Measurements from ENCODE around the gene SYT8.
"Not testable (repeated sequence)": the region's sequence is repeated elsewhere in the genome, so short reads cannot be mapped to it uniquely, and the experiment has no call there.

SYT8 gene

DNA sequence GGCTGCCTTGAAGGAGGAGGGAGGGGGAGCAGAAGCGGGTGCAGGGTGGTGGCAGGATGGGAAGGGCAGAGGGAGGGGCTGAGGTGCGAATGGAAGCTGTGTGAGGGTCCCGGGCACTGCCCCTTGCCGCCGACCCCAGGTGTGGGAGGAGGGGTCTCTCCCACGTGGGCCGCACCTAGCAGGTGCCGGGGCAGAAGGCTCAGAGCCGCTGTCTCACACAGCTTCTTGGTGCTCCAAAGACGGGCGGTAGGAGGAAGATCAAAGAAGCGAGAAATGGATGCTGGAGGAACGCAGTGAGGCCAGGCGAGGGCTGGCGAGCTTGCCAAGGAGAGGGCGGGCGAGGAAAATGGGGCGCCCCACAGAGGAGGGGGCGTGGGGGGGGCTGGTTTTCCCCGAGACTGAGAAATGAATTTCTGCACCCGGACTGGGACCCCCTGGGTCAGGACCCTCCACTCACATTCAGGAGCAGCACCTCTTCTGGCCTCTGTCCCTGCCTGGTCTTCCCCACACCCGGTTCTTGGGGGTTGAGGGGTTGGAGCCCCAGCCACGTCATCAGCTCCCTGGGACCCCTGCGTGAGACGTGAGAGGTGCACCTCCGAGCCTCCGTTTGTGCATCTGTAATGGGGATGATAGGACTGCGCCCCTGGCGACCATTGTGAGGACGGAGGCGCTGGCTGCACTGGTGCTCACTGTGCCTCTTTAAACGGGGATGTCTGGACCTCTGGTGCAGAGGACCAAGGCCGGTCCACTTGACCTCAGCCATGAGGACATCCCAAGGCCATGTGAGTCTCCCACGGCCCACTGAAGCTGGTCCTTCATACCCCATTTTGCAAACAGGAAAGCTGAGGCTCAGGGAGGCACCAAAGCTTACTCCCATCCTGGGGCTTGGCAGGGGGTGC, 34.9 kb downstream of the SYT8 start:
- no peak for DNase-seq (ENCODE audit: low read depth, low spot score)
- WGBS (ENCODE audit: insufficient coverage, insufficient read length) = no CpG with 5 or more reads among the region's 34 CpGs
- H3K27me3 ChIP-seq (ENCODE audit: control insufficient read depth, insufficient read depth, low read length) = no peaks in the 10 kb centered on the region
- H3K27ac ChIP-seq (ENCODE audit: low read length) = no peak overlapping the region
- no peaks in the 10 kb centered on the region for H3K36me3 ChIP-seq (ENCODE audit: control insufficient read depth, insufficient read depth, low read length)
- no peaks in the 10 kb centered on the region for H3K4me1 ChIP-seq (ENCODE audit: control insufficient read depth, insufficient read depth, low read length)
- no peak overlapping the region for H3K4me3 ChIP-seq (ENCODE audit: low read length)
- no peaks in the 10 kb centered on the region for H3K9me3 ChIP-seq (ENCODE audit: control insufficient read depth, insufficient read depth, low read length)

DNA sequence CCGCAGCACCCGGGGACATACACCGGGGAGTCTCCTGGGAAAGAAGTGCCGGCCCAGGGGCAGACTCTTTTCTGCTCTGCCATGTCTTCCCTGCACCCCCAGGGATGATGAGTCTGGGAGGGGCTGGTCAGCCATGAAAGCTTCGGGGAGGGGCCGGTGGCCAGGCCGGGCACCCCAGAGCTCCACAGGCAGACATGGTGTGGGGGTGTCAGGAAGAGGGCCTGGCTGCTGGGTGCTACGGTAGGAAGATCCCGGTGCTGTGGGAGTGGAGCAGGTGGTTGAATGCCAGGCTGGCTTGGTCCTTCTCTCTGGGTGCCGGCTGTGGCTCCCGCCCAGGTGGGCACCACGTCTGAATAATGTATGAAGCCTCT, 35.5 kb downstream of the SYT8 start:
- Histone ChIP-seq H3K4me3 (ENCODE audit: low read length) (no peak overlapping the region), H3K9me3 (ENCODE audit: control insufficient read depth, insufficient read depth, low read length) (no peaks in the 10 kb centered on the region), H3K27ac (ENCODE audit: low read length) (no peak overlapping the region), H3K27me3 (ENCODE audit: control insufficient read depth, insufficient read depth, low read length) (no peaks in the 10 kb centered on the region), H3K36me3 (ENCODE audit: control insufficient read depth, insufficient read depth, low read length) (no peaks in the 10 kb centered on the region; the same call in 1 of the 2 replicates), H3K4me1 (ENCODE audit: control insufficient read depth, insufficient read depth, low read length) (no peaks in the 10 kb centered on the region)
- WGBS (ENCODE audit: insufficient coverage, insufficient read length) = no CpG with 5 or more reads among the region's 12 CpGs
- no peak for DNase-seq (ENCODE audit: low read depth, low spot score)

DNA sequence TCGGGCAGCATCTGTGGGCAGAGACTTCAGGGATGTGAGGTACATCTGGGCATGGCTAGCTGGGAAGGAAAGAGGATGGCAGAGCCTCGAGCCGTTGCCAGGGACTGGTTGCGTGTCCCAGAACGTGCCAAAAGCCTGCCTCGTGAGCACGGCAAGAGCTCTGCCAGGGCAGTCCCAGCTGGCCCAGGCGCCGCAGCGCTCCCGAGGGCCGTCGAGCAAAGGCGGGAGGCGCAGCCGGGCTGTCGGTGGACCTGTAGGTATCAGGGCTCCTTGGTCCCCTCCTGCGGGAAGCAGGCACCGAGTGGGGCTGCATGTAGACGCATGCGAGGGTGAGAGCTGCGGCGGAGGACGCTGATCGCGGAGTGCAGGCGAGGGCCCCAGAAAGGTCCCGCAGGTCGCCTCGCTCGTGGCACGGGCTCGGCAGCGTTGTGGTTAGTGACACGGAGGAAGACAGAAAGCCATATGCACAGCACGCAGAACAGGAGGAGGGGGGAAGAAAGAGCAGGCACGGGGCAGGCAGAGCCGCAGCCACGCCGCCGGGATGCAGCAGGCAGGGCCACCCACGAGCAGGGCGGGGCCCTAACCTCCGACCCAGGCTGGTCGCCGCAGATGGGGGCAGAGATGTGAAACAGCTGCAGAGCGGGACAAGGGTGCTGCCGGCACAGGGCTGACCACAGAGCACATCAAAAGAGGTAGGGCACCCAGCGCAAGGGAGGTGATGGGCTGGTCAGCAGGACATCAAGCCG, 36.1 kb downstream of the SYT8 start:
- Histone ChIP-seq H3K27me3 (ENCODE audit: control insufficient read depth, insufficient read depth, low read length) (no peaks in the 10 kb centered on the region), H3K4me1 (ENCODE audit: control insufficient read depth, insufficient read depth, low read length) (no peaks in the 10 kb centered on the region), H3K4me3 (ENCODE audit: low read length) (no peak overlapping the region), H3K27ac (ENCODE audit: low read length) (no peak overlapping the region), H3K9me3 (ENCODE audit: control insufficient read depth, insufficient read depth, low read length) (no peaks in the 10 kb centered on the region), H3K36me3 (ENCODE audit: control insufficient read depth, insufficient read depth, low read length) (no peaks in the 10 kb centered on the region; the same call in 1 of the 2 replicates)
- WGBS (ENCODE audit: insufficient coverage, insufficient read length) = no CpG with 5 or more reads among the region's 50 CpGs
- DNase-seq (ENCODE audit: low read depth, low spot score) = no peak

DNA sequence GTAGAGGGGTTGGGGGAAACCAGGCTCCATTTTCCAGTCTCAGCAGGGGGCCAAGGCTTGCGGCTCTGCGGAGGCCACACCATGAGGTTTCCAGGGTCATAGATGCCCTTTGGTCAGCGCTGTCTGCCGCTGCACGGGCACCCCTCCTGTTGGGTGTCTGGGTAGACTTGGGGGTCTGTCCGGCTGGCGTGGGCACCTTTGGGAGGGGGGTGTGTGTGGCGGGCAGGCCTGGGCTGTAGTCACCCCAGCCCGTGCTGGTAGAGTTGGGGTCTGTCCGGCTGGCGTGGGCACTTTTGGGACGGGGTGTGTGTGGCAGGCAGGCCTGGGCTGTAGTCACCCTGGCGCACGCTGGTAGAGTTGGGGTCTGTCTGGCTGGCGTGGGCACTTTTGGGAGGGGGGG, 36.7 kb downstream of the SYT8 start:
- no peaks in the 10 kb centered on the region for H3K4me1 ChIP-seq (ENCODE audit: control insufficient read depth, insufficient read depth, low read length)
- no CpG with 5 or more reads among the region's 15 CpGs for WGBS (ENCODE audit: insufficient coverage, insufficient read length)
- H3K4me3 ChIP-seq (ENCODE audit: low read length) = no peak overlapping the region
- DNase-seq (ENCODE audit: low read depth, low spot score) = no peak
- H3K27me3 ChIP-seq (ENCODE audit: control insufficient read depth, insufficient read depth, low read length) = no peaks in the 10 kb centered on the region
- no peak overlapping the region for H3K27ac ChIP-seq (ENCODE audit: low read length)
- no peaks in the 10 kb centered on the region; the same call in 1 of the 2 replicates for H3K36me3 ChIP-seq (ENCODE audit: control insufficient read depth, insufficient read depth, low read length)
- H3K9me3 ChIP-seq (ENCODE audit: control insufficient read depth, insufficient read depth, low read length) = no peaks in the 10 kb centered on the region

DNA sequence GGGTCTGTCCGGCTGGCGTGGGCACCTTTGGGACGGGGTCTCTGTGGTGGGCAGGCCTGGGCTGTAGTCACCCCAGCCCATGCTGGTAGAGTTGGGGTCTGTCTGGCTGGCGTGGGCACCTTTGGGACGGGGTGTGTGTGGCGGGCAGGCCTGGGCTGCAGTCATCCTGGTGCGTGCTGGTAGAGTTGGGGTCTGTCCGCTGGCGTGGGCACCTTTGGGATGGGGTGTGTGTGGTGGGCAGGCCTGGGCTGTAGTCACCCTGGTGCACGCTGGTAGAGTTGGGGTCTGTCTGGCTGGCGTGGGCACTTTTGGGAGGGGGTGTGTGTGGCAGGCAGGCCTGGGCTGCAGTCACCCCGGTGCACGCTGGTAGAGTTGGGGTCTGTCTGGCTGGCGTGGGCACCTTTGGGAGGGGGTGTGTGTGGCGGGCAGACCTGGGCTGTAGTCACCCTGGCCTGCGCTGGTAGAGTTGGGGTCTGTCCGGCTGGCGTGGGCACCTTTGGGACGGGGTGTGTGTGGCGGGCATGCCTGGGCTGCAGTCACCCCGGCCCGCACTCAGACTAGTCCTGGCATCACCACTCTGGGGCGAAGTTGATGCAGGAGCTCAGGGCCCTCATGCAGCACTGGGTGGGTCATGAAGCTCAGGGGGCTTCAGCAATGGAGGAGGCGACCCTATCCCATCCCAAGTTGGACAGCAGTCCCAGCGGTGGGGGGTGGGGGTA, 37.6 kb downstream of the SYT8 start:
- Histone ChIP-seq H3K9me3 (ENCODE audit: control insufficient read depth, insufficient read depth, low read length) (no peaks in the 10 kb centered on the region), H3K27me3 (ENCODE audit: control insufficient read depth, insufficient read depth, low read length) (no peaks in the 10 kb centered on the region), H3K36me3 (ENCODE audit: control insufficient read depth, insufficient read depth, low read length) (no peaks in the 10 kb centered on the region; the same call in 1 of the 2 replicates), H3K27ac (ENCODE audit: low read length) (no peak overlapping the region), H3K4me1 (ENCODE audit: control insufficient read depth, insufficient read depth, low read length) (no peaks in the 10 kb centered on the region), H3K4me3 (ENCODE audit: low read length) (no peak overlapping the region)
- WGBS (ENCODE audit: insufficient coverage, insufficient read length) = no CpG with 5 or more reads among the region's 25 CpGs
- no peak for DNase-seq (ENCODE audit: low read depth, low spot score)

DNA sequence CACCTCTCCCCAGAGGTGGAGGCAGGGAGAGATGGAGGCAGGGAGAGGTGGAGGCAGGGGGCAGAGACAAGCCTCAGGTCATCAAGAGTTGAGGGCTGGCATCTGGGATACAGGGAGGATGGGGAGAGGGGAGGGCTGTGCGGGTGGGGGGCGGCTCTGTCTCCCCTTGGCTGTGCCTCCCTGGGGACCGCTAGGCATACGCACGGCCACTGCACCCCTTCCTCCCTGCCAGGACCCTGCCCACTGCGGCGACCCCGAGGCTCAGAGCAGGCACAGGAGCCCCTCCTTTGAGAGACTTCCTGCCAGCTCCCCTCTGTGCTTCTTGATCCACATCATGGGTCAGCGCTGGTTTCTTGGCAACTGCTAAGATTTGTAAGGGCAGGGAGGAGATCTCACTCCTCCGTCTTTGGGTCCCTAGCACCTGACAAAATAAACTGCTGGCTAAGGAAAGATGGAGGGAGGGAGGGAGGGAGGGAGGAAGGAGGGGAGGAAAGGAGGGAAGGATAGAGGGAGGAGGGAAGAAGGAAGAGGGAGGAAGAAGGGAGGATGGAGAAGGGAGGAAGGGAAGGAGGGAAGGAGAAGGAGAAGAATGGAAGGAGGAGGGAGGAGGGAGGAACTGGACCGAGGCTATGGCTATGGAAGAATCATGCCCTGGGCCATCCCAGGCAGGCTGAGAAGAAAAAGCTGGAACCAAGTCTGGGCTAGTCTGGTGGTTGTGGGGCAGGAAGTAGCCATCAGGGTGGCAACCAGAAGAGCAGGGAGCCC, 38.4 kb downstream of the SYT8 start:
- DNase-seq (ENCODE audit: low read depth, low spot score) = no peak
- no peaks in the 10 kb centered on the region for H3K27me3 ChIP-seq (ENCODE audit: control insufficient read depth, insufficient read depth, low read length)
- H3K36me3 ChIP-seq (ENCODE audit: control insufficient read depth, insufficient read depth, low read length) = no peaks in the 10 kb centered on the region; the same call in 1 of the 2 replicates
- no peaks in the 10 kb centered on the region for H3K9me3 ChIP-seq (ENCODE audit: control insufficient read depth, insufficient read depth, low read length)
- no CpG with 5 or more reads among the region's 11 CpGs for WGBS (ENCODE audit: insufficient coverage, insufficient read length)
- H3K27ac ChIP-seq (ENCODE audit: low read length) = no peak overlapping the region
- H3K4me1 ChIP-seq (ENCODE audit: control insufficient read depth, insufficient read depth, low read length) = no peaks in the 10 kb centered on the region
- H3K4me3 ChIP-seq (ENCODE audit: low read length) = no peak overlapping the region

GRCh38 chr11:1873813-1874150, 39.0 kb downstream of the SYT8 start:
- H3K27me3 ChIP-seq (ENCODE audit: control insufficient read depth, insufficient read depth, low read length) = not testable (repeated sequence)
- WGBS (ENCODE audit: insufficient coverage, insufficient read length) = no CpG with 5 or more reads among the region's 17 CpGs

GRCh38 chr11:1874441-1875092, 39.8 kb downstream of the SYT8 start:
- not testable (repeated sequence) for H3K4me1 ChIP-seq (ENCODE audit: control insufficient read depth, insufficient read depth, low read length); DNase-seq (ENCODE audit: low read depth, low spot score); H3K27me3 ChIP-seq (ENCODE audit: control insufficient read depth, insufficient read depth, low read length); H3K27ac ChIP-seq (ENCODE audit: low read length); H3K9me3 ChIP-seq (ENCODE audit: control insufficient read depth, insufficient read depth, low read length); H3K4me3 ChIP-seq (ENCODE audit: low read length); H3K36me3 ChIP-seq (ENCODE audit: control insufficient read depth, insufficient read depth, low read length)
- WGBS (ENCODE audit: insufficient coverage, insufficient read length) = no CpG with 5 or more reads among the region's 17 CpGs

More at GRCh38 chr11:1873813-1874150, 39.0 kb downstream of the SYT8 start:
- H3K36me3 ChIP-seq (ENCODE audit: control insufficient read depth, insufficient read depth, low read length); H3K9me3 ChIP-seq (ENCODE audit: control insufficient read depth, insufficient read depth, low read length); H3K27ac ChIP-seq (ENCODE audit: low read length); DNase-seq (ENCODE audit: low read depth, low spot score); H3K4me3 ChIP-seq (ENCODE audit: low read length); H3K4me1 ChIP-seq (ENCODE audit: control insufficient read depth, insufficient read depth, low read length): not testable (repeated sequence)

DNA sequence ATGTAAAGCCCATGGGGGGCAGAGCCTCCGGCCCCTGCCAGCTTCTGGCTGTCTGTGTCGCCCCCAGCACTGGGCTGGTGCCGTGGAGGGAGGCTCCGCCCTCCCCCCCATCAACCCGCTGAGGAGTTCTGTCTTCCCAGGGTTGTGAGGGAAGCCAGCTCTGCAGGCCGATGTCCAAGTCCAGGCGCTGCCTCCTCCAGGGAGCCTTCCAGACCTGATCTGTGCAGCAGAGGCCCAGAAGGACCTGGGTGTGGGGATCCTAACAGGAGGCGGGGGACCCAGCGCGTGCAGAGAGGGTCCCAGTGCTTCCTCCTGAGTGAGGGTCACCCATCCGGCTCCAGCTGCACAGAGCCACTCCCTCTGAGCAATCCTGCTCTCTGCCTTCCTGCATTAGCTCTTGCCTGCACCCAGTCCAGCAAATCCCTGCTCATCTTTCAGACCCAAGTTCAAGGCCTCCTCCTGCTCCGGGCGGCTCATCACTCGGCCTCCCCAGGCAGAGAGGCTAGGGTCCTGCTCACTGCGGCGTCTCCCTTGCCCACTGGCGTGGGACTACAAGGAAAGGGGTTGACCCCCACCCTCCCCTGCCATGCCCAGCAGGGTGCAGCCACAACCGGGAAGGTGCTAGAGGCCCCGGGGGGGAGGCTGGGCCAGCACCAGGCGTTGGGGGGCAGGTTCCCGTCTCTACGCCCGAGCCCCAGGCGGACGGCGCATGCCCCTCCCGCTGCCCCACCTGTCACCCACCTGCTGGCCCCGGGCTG, 40.5 kb downstream of the SYT8 start:
- H3K4me1 ChIP-seq (ENCODE audit: control insufficient read depth, insufficient read depth, low read length) = no peaks in the 10 kb centered on the region
- no peaks in the 10 kb centered on the region for H3K9me3 ChIP-seq (ENCODE audit: control insufficient read depth, insufficient read depth, low read length)
- no peaks in the 10 kb centered on the region; the same call in 1 of the 2 replicates for H3K36me3 ChIP-seq (ENCODE audit: control insufficient read depth, insufficient read depth, low read length)
- H3K27ac ChIP-seq (ENCODE audit: low read length) = no peak overlapping the region
- no peaks in the 10 kb centered on the region for H3K27me3 ChIP-seq (ENCODE audit: control insufficient read depth, insufficient read depth, low read length)
- no peak overlapping the region for H3K4me3 ChIP-seq (ENCODE audit: low read length)
- DNase-seq (ENCODE audit: low read depth, low spot score) = no peak
- no CpG with 5 or more reads among the region's 28 CpGs for WGBS (ENCODE audit: insufficient coverage, insufficient read length)
